Activated CD8-positive, alpha-beta memory T cell treated with anti-CD3 and anti-CD28 coated beads, Interleukin-2, amount 10 ng/mL, durations not matched to agents 7 days and 5 days (primary cell): Measurements from ENCODE around the gene TENT4B. TPM values are rescaled to one million over a fixed set of nuclear protein-coding genes. Genes with fewer than 3 reads are reported as not detected.
A peak's percentile ranks its signal among the peaks of the same experiment; 100 is the strongest.

Experiments used
- ATAC-seq: fragments of 150-1000 bp; cut with Tn5 transposase; one replicate; pipeline ENCODE4 v1.10.0; 2021; ENCODE audit warnings: moderate library complexity
- CTCF ChIA-PET: fragments of 350-600 bp; sonication (Branson Sonifier 250); formaldehyde crosslinking; loops from one replicate; lab custom pipeline; 2021; ENCODE audit warnings: antibody characterized with exemption; lab: Charles Lee
- DNase-seq: peaks from one replicate; pipeline ENCODE4 v3.0.0-alpha.2; 2020
- H3K27ac Mint-ChIP-seq: one replicate; pipeline ENCODE4 v1.8.0; 2021; ENCODE audit warnings: mild to moderate bottlenecking, mixed read lengths
- H3K27me3 Mint-ChIP-seq: one replicate; pipeline ENCODE4 v1.8.0; 2021; ENCODE audit warnings: mixed read lengths
- H3K36me3 Mint-ChIP-seq: one replicate; pipeline ENCODE4 v1.8.0; 2021; ENCODE audit warnings: mild to moderate bottlenecking, mixed read lengths
- H3K4me1 Mint-ChIP-seq: one replicate; pipeline ENCODE4 v1.8.0; 2021; ENCODE audit warnings: mixed read lengths
- H3K4me3 Mint-ChIP-seq: one replicate; pipeline ENCODE4 v1.8.0; 2021; ENCODE audit warnings: mild to moderate bottlenecking, moderate library complexity, mixed read lengths
- H3K9me3 Mint-ChIP-seq: one replicate; pipeline ENCODE4 v1.8.0; 2022; ENCODE audit warnings: low read depth, mixed read lengths
- total RNA-seq, 2 experiments: library from RNA; stranded (reverse); gene quantifications; one replicate each; pipeline ENCODE4 v1.2.3, GENCODE V29; 2021

TENT4B gene
- total RNA-seq, 2 experiments from 2014 or later: 18.5 to 19.7 TPM

DNA sequence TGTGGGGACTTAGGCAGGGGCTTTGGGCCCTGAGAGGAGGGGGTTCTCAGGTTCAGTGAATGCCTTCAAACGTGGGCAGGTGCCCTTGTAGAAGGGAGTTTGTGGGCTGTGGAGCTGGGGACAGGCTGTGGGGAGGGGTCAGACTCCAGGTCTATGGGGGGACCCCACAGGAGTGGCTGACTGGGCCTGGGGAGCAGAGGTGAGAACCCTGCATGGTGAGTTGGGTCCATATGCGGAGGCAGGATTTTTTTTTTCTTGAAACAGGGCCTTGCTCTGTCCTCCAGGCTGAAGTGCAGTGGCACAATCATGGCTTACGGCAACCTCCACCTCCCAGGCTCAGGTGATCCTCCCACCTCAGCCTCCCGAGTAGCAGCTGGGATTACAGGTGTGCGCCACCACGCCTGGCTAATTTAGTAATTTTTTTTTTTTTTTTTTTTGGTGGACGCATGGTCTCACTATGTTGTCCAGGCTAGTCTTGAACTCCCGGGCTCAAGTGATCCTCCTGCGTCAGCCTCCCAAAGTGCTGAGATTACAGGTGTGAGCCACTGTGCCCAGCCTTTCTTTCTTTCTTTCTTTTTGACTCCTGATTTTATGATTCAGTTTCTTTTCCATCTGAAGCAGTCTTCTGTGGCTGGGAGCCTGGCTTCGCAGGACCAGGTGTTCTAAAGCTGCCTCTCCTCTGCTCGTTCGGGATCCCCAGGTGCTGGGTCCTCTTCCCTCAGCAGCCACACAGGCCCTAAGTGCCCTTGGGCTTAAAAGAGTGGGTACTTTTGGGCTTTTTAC is 94.2 kb downstream of the TENT4B start:
- ATAC-seq: no peak
- Mint-ChIP-seq H3K36me3 (no peaks in the 10 kb centered on the region), H3K4me3 (peak overlapping the region; percentile 63), H3K27me3 (peaks cover 6% of the 10 kb centered on the region), H3K27ac (no peak overlapping the region), H3K4me1 (peaks cover 32% of the 10 kb centered on the region), H3K9me3 (no peaks in the 10 kb centered on the region)
- DNase-seq: no peak
- CTCF ChIA-PET: interaction anchor here (0.8 to 2.7 kb wide), 4 partner anchors 13 to 35 kb away, joined by 3 to 11 read pairs (median 6); partner anchors contain the start of gene ADCY7

DNA sequence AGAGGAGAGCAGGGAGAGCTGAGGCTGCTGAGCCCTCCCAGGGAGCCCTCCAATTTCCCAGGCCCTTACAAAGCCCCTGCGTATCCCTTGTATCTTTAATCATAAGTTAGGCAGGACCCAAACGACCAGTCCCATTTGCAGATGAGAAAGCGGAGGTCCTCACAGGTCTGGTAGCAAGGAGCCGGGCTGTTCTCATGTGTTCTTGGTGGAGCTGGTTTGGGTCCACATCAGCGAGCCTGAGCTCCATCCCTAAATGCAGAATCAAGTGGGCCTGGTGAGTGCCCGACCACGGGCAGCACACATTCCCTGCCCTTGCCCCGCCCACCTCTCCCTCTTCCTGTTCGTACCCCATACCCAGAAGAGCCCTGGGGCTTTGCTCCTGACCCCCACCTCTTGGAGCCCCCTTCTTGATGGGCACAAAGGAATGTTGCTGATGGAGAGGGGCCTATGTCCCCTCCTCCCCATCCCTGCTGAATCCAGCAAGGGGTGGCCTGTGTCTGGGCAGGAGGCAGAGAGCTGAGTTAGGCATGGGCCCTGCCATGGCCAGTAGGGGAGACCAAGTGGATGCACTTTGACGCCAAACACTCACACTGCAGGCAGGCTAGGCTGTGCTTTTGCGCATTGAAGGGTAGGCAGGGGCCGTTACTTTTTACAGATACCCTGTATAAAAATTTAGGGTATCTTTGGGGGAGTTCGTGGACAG is 95.0 kb downstream of the TENT4B start:
- H3K4me1 Mint-ChIP-seq: peaks cover 32% of the 10 kb centered on the region
- peaks cover 1% of the 10 kb centered on the region for H3K27me3 Mint-ChIP-seq
- no peak overlapping the region for H3K27ac Mint-ChIP-seq
- CTCF ChIA-PET: interaction anchor here (1.4 kb wide), 1 partner anchor 12 kb away, joined by 3 read pairs; no protein-coding TSS in a partner anchor
- no peaks in the 10 kb centered on the region for H3K9me3 Mint-ChIP-seq
- no peak overlapping the region for H3K4me3 Mint-ChIP-seq
- H3K36me3 Mint-ChIP-seq: no peaks in the 10 kb centered on the region
- ATAC-seq (no peak), DNase-seq (no peak)

DNA sequence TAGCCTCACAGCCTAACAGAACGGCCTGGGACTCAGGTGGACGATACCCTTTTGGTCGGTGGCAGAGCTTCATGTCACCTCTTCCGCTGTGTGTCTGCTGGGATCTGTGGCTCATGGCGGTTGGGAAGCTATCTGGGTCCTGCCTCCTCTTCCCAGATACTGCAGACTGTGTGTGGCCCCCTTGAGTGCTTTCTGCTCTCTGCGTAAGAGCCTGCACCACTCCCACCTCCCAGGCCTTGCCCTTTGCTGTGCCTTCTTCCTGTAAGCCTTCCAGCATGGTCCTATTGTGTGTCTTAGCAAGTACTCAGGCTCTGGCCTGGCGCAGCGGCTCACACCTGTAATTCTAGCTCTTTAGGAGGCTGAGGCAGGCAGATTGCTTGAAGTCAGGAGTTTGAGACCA is 95.7 kb downstream of the TENT4B start:
- peaks cover 32% of the 10 kb centered on the region for H3K4me1 Mint-ChIP-seq
- CTCF ChIA-PET: interaction anchor here (1.5 kb wide), 1 partner anchor 78 kb away, joined by 5 read pairs; no protein-coding TSS in a partner anchor
- H3K27ac Mint-ChIP-seq: no peak overlapping the region
- ATAC-seq (no peak), DNase-seq (no peak)
- no peaks in the 10 kb centered on the region for H3K36me3 Mint-ChIP-seq
- no peaks in the 10 kb centered on the region for H3K27me3 Mint-ChIP-seq
- H3K9me3 Mint-ChIP-seq: no peaks in the 10 kb centered on the region
- no peak overlapping the region for H3K4me3 Mint-ChIP-seq

DNA sequence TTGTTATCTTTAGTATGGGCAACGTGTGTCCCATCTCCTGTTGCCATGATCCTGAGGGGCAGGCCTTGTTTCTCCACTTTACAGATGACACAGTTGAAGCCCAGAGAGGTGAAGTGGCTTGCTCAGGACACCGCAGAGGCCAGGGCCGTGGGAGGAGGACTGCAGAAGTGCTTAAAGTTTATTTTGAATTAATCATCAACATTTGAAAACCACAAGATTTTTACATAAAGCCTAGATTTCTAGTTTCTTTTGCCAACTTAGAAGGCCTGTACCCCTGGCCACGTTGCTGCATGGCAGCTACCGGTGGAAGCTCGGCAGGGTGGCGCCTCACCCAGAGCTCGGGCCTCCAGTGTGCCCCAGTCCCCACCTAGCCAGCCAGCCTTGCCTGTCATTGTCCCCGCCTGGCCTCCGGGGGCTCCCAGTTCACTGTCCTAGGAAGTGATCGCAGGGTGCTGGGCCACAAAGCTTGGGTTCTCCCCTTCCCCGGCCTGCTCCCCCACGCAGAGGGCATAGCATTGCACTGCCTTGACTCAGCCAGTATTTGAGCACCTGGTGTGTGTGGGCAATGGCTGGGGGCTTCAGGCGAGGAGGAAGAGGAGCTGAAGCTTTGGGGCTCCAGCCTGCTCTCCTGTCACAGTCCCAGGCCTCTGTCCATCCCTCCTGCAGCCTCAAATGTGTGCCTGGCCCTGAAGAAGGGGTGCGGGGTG is 98.4 kb downstream of the TENT4B start:
- DNase-seq (no peak), ATAC-seq (peak; percentile 23)
- no peaks in the 10 kb centered on the region for H3K36me3 Mint-ChIP-seq
- peaks cover 22% of the 10 kb centered on the region for H3K4me1 Mint-ChIP-seq
- no peaks in the 10 kb centered on the region for H3K9me3 Mint-ChIP-seq
- no peak overlapping the region for H3K4me3 Mint-ChIP-seq
- H3K27ac Mint-ChIP-seq: no peak overlapping the region
- CTCF ChIA-PET: interaction anchor here (1.3 to 2.1 kb wide), 2 partner anchors 26 to 104 kb away, joined by 5 read pairs; no protein-coding TSS in a partner anchor
- peaks cover 5% of the 10 kb centered on the region for H3K27me3 Mint-ChIP-seq

DNA sequence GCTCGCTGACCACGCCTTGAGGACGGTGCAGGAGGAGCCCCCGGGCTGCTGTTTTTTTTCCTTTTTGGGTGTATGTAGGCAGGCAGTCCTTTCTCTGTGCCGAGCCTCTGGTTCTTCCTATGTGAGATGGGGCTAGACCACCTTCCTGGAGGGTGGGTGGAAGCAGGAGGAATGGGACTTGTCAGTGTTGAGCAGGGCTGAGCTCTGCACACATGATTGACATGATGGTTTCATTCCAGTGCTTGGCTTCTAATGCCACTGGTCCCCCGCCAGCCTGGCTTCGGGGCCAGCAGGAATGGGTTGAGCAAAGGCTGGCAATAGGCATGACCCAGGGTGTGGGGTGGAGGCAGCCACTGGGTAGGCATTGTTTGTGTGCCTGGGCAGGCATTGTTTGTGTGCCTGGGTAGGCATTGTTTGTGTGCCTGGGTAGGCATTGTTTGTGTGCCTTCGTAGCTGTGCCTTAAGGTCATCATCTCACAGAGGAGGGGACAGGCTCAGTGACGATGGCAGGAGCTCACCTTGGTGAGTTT is 99.0 kb downstream of the TENT4B start:
- CTCF ChIA-PET: interaction anchor here (1.1 to 2.1 kb wide), 4 partner anchors 16 to 77 kb away, joined by 3 to 6 read pairs (median 4); no protein-coding TSS in a partner anchor
- Mint-ChIP-seq H3K27me3 (peaks cover 5% of the 10 kb centered on the region), H3K36me3 (no peaks in the 10 kb centered on the region), H3K4me3 (no peak overlapping the region), H3K27ac (no peak overlapping the region), H3K9me3 (no peaks in the 10 kb centered on the region), H3K4me1 (peaks cover 17% of the 10 kb centered on the region)
- DNase-seq (no peak), ATAC-seq (no peak)

DNA sequence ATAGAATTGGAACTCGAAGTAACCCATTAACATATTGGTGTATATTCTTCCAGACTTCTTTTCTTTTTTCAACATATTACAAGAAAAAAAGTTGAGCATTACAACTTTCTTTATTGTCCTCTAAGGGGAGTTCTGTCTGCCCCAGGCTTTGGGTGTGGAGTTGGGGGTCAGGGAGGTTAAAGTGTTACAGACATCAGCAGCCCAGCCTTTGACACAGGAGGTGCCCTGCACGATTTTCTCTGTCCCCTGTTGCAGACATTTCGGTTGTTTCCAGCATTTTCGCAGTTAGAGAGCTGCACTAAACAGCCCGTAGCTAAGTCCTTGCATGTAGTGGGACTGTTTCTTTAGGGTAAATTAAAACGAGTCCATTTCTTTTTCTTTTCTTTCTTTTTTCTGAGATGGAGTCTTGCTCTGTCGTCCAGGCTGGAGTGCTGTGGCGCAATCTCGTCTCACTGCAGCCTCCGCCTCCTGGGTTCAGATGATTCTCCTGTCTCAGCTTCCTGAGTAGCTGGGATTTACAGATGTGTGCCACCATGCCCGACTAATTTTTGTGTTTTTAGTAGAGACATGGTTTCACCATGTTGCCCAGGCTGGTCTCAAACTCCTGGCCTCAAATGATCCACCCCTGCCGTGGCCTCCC is 99.9 kb downstream of the TENT4B start:
- no peak for DNase-seq
- no peaks in the 10 kb centered on the region for H3K36me3 Mint-ChIP-seq
- peaks cover 5% of the 10 kb centered on the region for H3K27me3 Mint-ChIP-seq
- no peaks in the 10 kb centered on the region for H3K9me3 Mint-ChIP-seq
- ATAC-seq: no peak
- CTCF ChIA-PET: interaction anchor here (1.1 to 2.1 kb wide), 4 partner anchors 15 to 77 kb away, joined by 3 to 6 read pairs (median 4); no protein-coding TSS in a partner anchor
- peaks cover 13% of the 10 kb centered on the region for H3K4me1 Mint-ChIP-seq
- no peak overlapping the region for H3K4me3 Mint-ChIP-seq
- H3K27ac Mint-ChIP-seq: no peak overlapping the region

DNA sequence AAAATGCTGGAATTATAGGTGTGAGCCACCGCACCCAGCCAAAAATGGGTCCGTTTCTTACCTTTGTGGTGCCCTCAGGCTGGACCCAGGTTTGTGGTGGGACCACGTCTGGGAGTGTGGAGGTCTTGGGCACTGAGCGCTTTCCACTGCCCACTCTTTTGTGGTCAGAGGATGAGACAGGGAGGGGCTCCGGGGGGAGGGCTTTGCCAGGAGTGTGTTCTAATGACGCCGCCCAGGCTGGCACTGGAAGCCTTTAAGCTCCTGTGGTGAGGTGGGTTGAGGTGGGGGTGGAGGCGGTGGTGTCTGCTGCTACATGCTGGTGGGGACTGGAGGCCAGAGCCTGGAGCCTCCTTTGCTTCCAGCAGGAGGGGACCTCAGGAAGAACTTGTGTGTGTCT is 100.4 kb downstream of the TENT4B start:
- Mint-ChIP-seq H3K27me3 (peaks cover 5% of the 10 kb centered on the region), H3K4me1 (peaks cover 9% of the 10 kb centered on the region), H3K27ac (no peak overlapping the region), H3K4me3 (no peak overlapping the region), H3K9me3 (no peaks in the 10 kb centered on the region), H3K36me3 (no peaks in the 10 kb centered on the region)
- DNase-seq: no peak
- no peak for ATAC-seq
- CTCF ChIA-PET: interaction anchor here (1.1 to 1.6 kb wide), 2 partner anchors 22 to 76 kb away, joined by 3 to 6 read pairs; no protein-coding TSS in a partner anchor

DNA sequence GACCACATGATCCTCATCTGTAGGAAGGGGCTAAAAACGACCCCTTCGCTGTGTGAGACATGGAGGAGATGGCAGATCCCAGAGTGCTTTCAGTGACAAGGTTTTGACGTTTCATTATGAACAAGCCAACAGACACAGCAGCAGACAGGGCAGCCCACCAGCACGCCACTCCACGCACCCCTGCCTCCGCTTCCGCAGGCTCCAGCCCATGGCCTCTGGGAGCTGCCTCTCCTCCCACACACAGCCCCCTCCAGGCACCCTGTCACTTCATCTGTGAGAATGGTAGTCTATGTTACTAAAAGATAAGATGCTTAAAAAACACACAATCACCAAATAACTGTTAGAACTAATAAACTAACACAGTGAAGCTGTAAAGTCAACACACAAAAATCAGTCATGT is 101.0 kb downstream of the TENT4B start:
- no peak for ATAC-seq
- H3K36me3 Mint-ChIP-seq: no peaks in the 10 kb centered on the region
- no peak overlapping the region for H3K27ac Mint-ChIP-seq
- DNase-seq: no peak
- no peaks in the 10 kb centered on the region for H3K9me3 Mint-ChIP-seq
- H3K4me3 Mint-ChIP-seq: no peak overlapping the region
- H3K4me1 Mint-ChIP-seq: peaks cover 5% of the 10 kb centered on the region
- CTCF ChIA-PET: no interaction called here
- H3K27me3 Mint-ChIP-seq: peaks cover 5% of the 10 kb centered on the region

DNA sequence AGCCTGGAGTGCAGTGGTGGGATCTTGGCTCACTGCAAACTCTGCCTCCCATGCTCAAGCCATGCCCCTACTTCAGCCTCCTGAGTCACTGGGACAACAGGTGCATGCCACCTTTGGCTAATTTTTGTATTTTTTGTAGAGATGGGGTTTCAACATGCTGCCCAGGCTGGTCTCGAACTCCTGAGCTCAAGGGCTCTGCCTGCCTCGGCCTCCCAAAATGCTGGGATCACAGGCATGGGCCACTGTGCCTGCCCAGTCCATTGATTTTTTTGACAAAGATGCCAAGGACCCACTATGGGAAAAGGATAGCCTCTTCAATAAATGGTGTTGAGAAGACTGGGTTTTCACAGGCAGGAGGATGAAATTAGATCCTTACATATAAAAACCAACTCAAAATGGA is 102.4 kb downstream of the TENT4B start:
- DNase-seq (no peak), ATAC-seq (no peak)
- Mint-ChIP-seq H3K36me3 (peaks cover 1% of the 10 kb centered on the region), H3K27ac (no peak overlapping the region), H3K4me3 (no peak overlapping the region), H3K9me3 (no peaks in the 10 kb centered on the region), H3K4me1 (peaks cover 2% of the 10 kb centered on the region), H3K27me3 (peaks cover 5% of the 10 kb centered on the region)
- CTCF ChIA-PET: interaction anchor here (1.3 to 1.6 kb wide), 2 partner anchors 10 to 71 kb away, joined by 4 to 6 read pairs; no protein-coding TSS in a partner anchor

DNA sequence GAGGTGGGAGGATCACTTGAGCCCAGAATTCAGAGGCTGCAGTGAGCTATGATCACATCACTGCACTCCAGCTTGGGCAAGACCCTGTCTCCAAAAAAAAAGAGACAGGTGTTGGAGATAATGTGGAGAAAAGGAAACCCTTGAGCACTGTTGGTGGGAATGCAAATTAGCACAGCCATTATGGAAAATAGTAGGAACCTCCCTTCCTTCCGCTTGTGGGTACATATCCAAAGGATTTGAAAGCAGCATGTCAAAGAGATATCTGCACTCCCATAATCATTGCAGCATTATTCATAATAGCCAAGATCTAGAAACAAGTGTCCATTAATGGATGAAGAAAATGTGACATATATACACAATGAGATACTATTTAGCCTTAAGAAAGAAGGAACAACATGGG is 103.5 kb downstream of the TENT4B start:
- ATAC-seq: no peak
- CTCF ChIA-PET: no interaction called here

DNA sequence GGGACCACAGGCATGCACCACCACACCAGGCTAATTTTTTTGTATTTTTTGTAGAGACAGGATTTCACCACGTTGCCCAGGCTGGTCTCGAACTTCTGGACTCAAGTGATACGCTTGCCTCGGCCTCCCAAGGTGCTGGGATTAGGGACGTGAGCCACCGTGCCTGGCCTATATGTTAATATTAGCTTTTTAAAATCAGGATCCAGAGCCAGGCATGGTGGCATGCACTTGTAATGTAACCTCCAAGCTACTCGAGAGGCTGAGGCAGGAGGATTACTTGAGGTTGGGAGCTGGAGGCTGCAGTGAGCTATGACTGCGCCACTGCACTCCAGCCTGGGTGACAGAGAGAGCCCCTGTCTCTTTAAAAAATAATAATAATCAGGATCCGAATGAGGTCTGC is 104.8 kb downstream of the TENT4B start:
- DNase-seq: no peak
- H3K9me3 Mint-ChIP-seq: no peaks in the 10 kb centered on the region
- H3K27me3 Mint-ChIP-seq: peaks cover 5% of the 10 kb centered on the region
- CTCF ChIA-PET: interaction anchor here (1.0 to 1.8 kb wide), 4 partner anchors 12 to 233 kb away, joined by 3 to 6 read pairs (median 3); partner anchors contain the start of gene CNEP1R1
- peaks cover 14% of the 10 kb centered on the region for H3K4me1 Mint-ChIP-seq
- H3K36me3 Mint-ChIP-seq: peaks cover 2% of the 10 kb centered on the region
- ATAC-seq: no peak
- no peak overlapping the region for H3K4me3 Mint-ChIP-seq
- no peak overlapping the region for H3K27ac Mint-ChIP-seq

More for the DNA sequence above, 103.5 kb downstream of the TENT4B start:
- DNase-seq: no peak
- peaks cover 2% of the 10 kb centered on the region for H3K36me3 Mint-ChIP-seq
- H3K9me3 Mint-ChIP-seq: no peaks in the 10 kb centered on the region
- H3K4me1 Mint-ChIP-seq: peaks cover 4% of the 10 kb centered on the region
- H3K27me3 Mint-ChIP-seq: peaks cover 5% of the 10 kb centered on the region
- H3K27ac Mint-ChIP-seq: no peak overlapping the region
- no peak overlapping the region for H3K4me3 Mint-ChIP-seq
